Tibial nerve (tissue), 4 donors: ENCODE measurements around the gene DPEP3. TPM values are rescaled to one million over a fixed set of nuclear protein-coding genes. Genes with fewer than 3 reads are reported as not detected.
"Not testable (repeated sequence)": the region's sequence is repeated elsewhere in the genome, so short reads cannot be mapped to it uniquely, and the experiment has no call there.

Source experiments
- DNase-seq, 2 donors: peaks; one replicate each; pipeline ENCODE4 v3.0.0-alpha.2; 2019; ENCODE audit warnings: low spot score in 2 of 2
- H3K27ac ChIP-seq, 4 donors: fragments of 200-600 bp; sonication (generic) in 3 of 4; one replicate each; pipeline ENCODE4 v1.5.1; 2017 to 2019; ENCODE audit warnings: mild to moderate bottlenecking in 1 of 4
- H3K27me3 ChIP-seq, 2 donors: fragments of 200-600 bp; sonication (generic) in 1 of 2; one replicate each; pipeline versions ENCODE4 v1.5.1 to v1.6.0; 2017 to 2019
- H3K36me3 ChIP-seq, 3 donors: fragments of 200-600 bp; sonication (generic); one replicate each; pipeline ENCODE4 v1.5.1; 2018 to 2019
- H3K4me1 ChIP-seq, 4 donors: fragments of 200-600 bp; sonication (generic) in 3 of 4; one replicate each; pipeline ENCODE4 v1.5.1; 2017 to 2019
- H3K4me3 ChIP-seq, 4 donors: fragments of 200-600 bp; sonication (generic) in 3 of 4; one replicate each; pipeline ENCODE4 v1.5.1; 2017 to 2019; ENCODE audit warnings: mild to moderate bottlenecking in 1 of 4, moderate library complexity in 1 of 4
- H3K9me3 ChIP-seq, 4 donors: fragments of 200-600 bp; sonication (generic) in 3 of 4; one replicate each; pipeline ENCODE4 v1.5.1; 2017 to 2019
- CTCF ChIP-seq, 5 experiments: fragments of 200-600 bp in 3 of 5; fragments of 450-650 bp in 2 of 5; sonication (generic) in 3 of 5; IDR thresholded peaks; one replicate each; pipeline ENCODE4 v1.5.1; 2016 to 2019; ENCODE audit warnings: antibody characterized with exemption in 5 of 5, mild to moderate bottlenecking in 3 of 5, moderate library complexity in 2 of 5
- EP300 ChIP-seq, 2 donors: sonication (generic); formaldehyde crosslinking; IDR thresholded peaks; one replicate each; pipeline ENCODE4 v1.6.1; 2017; ENCODE audit warnings: antibody characterized with exemption in 2 of 2, mild to moderate bottlenecking in 1 of 2
- POLR2A ChIP-seq, 2 donors: fragments of 450-650 bp; IDR thresholded peaks; one replicate each; pipeline ENCODE4 v1.6.1; 2017; ENCODE audit warnings: antibody characterized with exemption in 2 of 2, mild to moderate bottlenecking in 2 of 2, moderate library complexity in 2 of 2
- WGBS, 2 donors: methylation state at CpG; one replicate each; pipeline ENCODE4 v1.1.5; 2018; 5-methylcytosine and 5-hydroxymethylcytosine counted together
- total RNA-seq, 4 donors: library from RNA; depleted of rRNA; stranded (reverse); fragments of >200 nt; gene quantifications; one replicate each; pipeline ENCODE4 v1.1.0, GENCODE V29; 2016

DPEP3 gene
- total RNA-seq, 4 donors from 2014 or later: 0.66 TPM; not detected in 3

- WGBS, 2 donors: 82 to 89% methylated on average over 9 of the region's 9 CpGs
- H3K27ac ChIP-seq: peak overlapping the region in 3 of 4 donors; percentile 70 to 74 (median 73)
- H3K36me3 ChIP-seq: no peaks in the 10 kb centered on the region
- no peaks in the 10 kb centered on the region for H3K9me3 ChIP-seq
- no peak overlapping the region for H3K4me3 ChIP-seq
- peaks cover 0 to 15% (median 0%) of the 10 kb centered on the region in 4 donors for H3K4me1 ChIP-seq
- TF ChIP-seq POLR2A (IDR thresholded peaks at IDR 0.05) (no peak), CTCF (IDR thresholded peaks at IDR 0.05) (no peak), EP300 (IDR thresholded peaks at IDR 0.05) (no peak)
- no peak for DNase-seq
- no peaks in the 10 kb centered on the region for H3K27me3 ChIP-seq
These were observed 24.9 kb upstream of the DPEP3 start for GRCh38 chr16:68005211-68005610.

DNA sequence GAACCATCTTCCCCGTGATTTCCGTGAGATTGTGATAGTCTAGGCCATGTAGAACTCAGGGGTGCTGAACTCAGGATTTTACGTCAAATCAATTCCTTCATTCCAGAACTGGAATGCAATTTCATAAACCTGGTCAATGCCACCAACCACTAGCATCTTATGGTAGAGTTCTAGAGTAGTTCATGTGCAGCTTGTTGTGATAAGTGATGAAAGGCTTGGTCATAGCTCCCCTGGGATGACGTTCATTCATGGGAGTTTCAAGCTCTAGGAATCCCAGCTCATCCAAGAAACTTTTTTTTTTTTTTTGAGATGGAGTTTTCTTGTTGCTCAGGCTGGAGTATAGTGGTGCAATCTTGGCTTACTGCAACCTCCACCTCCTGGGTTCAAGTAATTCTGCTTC is 22.7 kb upstream of the DPEP3 start:
- H3K4me3 ChIP-seq: no peak overlapping the region
- H3K9me3 ChIP-seq: no peaks in the 10 kb centered on the region
- TF ChIP-seq POLR2A (IDR thresholded peaks at IDR 0.05) (no peak), EP300 (IDR thresholded peaks at IDR 0.05) (no peak), CTCF (IDR thresholded peaks at IDR 0.05) (no peak)
- WGBS, 2 donors: 82 to 86% methylated on average over 4 of the region's 4 CpGs
- no peak overlapping the region for H3K27ac ChIP-seq
- no peaks in the 10 kb centered on the region for H3K36me3 ChIP-seq
- peaks cover 0 to 20% (median 3%) of the 10 kb centered on the region in 4 donors for H3K4me1 ChIP-seq
- no peak for DNase-seq
- no peaks in the 10 kb centered on the region for H3K27me3 ChIP-seq

DNA sequence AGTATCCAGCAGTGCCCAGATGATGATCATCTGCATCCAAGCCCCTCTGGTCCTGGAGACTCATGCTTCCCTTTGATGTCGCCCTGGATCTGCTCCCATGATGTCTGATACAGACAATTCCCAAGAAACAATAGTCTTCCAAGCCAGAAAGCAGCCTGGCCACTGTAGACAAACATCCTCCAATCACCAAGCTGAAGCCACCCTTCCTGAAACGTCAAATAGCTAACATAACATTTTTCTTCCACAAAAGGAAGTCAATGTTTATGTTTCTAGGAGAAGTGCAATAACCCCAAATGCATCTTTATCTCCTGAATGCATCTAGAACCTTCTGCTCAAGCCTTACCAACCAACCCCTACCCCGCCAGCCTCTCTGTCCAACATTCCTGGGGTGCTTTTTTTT is 20.2 kb upstream of the DPEP3 start:
- no peaks in the 10 kb centered on the region for H3K27me3 ChIP-seq
- peaks cover 0 to 17% (median 3%) of the 10 kb centered on the region in 4 donors for H3K4me1 ChIP-seq
- 38 to 39% methylated on average over 3 of the region's 3 CpGs for WGBS, 2 donors
- H3K36me3 ChIP-seq: no peaks in the 10 kb centered on the region
- no peak overlapping the region for H3K4me3 ChIP-seq
- peak in 1 of 2 donors; percentile 10 for DNase-seq
- H3K9me3 ChIP-seq: no peaks in the 10 kb centered on the region
- TF ChIP-seq POLR2A (IDR thresholded peaks at IDR 0.05): no peak
- no peak for TF ChIP-seq CTCF (IDR thresholded peaks at IDR 0.05)
- peak in 1 of 2 donors; percentile 29 for TF ChIP-seq EP300 (IDR thresholded peaks at IDR 0.05)
- H3K27ac ChIP-seq: peak overlapping the region in 3 of 4 donors; percentile 63 to 80 (median 73)

- Histone ChIP-seq H3K9me3 (no peaks in the 10 kb centered on the region), H3K4me3 (no peak overlapping the region), H3K4me1 (peaks cover 0 to 12% (median 3%) of the 10 kb centered on the region in 4 donors), H3K27ac (peak overlapping the region in 3 of 4 donors; percentile 63 to 80 (median 73)), H3K27me3 (no peaks in the 10 kb centered on the region), H3K36me3 (no peaks in the 10 kb centered on the region)
- TF ChIP-seq POLR2A (IDR thresholded peaks at IDR 0.05) (no peak), CTCF (IDR thresholded peaks at IDR 0.05) (no peak), EP300 (IDR thresholded peaks at IDR 0.05) (no peak)
- 45 to 69% methylated on average over 2 of the region's 2 CpGs for WGBS, 2 donors
- no peak for DNase-seq
These were observed 19.7 kb upstream of the DPEP3 start for GRCh38 chr16:67999985-68000384.

- Histone ChIP-seq H3K27ac (peak within 1 kb of the TSS in 3 of 4 donors; percentile 63 to 80 (median 73)), H3K4me3 (peak within 1 kb of the TSS in 2 of 4 donors; percentile 24 to 34), H3K4me1 (peaks cover 0 to 10% (median 3%) of the 10 kb centered on the region in 4 donors)
- H3K27me3 ChIP-seq, H3K36me3 ChIP-seq, H3K9me3 ChIP-seq: not testable (repeated sequence)
- WGBS, 2 donors: 62 to 65% methylated on average over 18 of the region's 18 CpGs
- DNase-seq: peak in 1 of 2 donors; percentile 33
- TF ChIP-seq POLR2A (IDR thresholded peaks at IDR 0.05) (peak in 1 of 2 donors; percentile 17), EP300 (IDR thresholded peaks at IDR 0.05) (peak in 1 of 2 donors; percentile 50)
These were observed 18.7 kb upstream of the DPEP3 start, which contains the start of gene DPEP2 for GRCh38 chr16:67998779-67999688. Gene DPEP2, minus strand, starts transcription at chr16:67999484. Its CDS starts 6,272 bp downstream, at chr16:67993212.

GRCh38 chr16:67998231-67998778 is 18.0 kb upstream of the DPEP3 start:
- H3K9me3 ChIP-seq, DNase-seq, H3K27me3 ChIP-seq, H3K36me3 ChIP-seq: not testable (repeated sequence)
- Histone ChIP-seq H3K27ac (peak overlapping the region in 1 of 4 donors; percentile 80), H3K4me1 (peaks cover 0 to 16% (median 8%) of the 10 kb centered on the region in 4 donors), H3K4me3 (peak overlapping the region in 1 of 4 donors; percentile 34)
- 94 to 100% methylated on average over 1 to 19 of the region's 36 CpGs for WGBS, 2 donors
